HFFc6 (cell line): ENCODE measurements around the gene LTBP2. TPM values are rescaled to one million over a fixed set of nuclear protein-coding genes. Genes with fewer than 3 reads are reported as not detected.

Source experiments
- DNase-seq: peaks from one replicate; pipeline ENCODE4 v3.0.0-alpha.2; 2018
- H3K27ac Mint-ChIP-seq: 2 replicates; pipeline ENCODE4 v1.8.0; 2020; ENCODE audit warnings: mild to moderate bottlenecking, mixed read lengths
- H3K27me3 Mint-ChIP-seq: 2 replicates; pipeline ENCODE4 v1.8.0; 2021; ENCODE audit warnings: mild to moderate bottlenecking, moderate library complexity, mixed read lengths; ENCODE audit not compliant: insufficient read depth
- H3K36me3 Mint-ChIP-seq: 2 replicates; pipeline ENCODE4 v1.8.0; 2021; ENCODE audit warnings: low read depth, mixed read lengths
- H3K4me1 Mint-ChIP-seq: 2 replicates; pipeline ENCODE4 v1.8.0; 2020; ENCODE audit warnings: low read depth, mixed read lengths
- H3K4me3 Mint-ChIP-seq: 2 replicates; pipeline ENCODE4 v1.8.0; 2020; ENCODE audit warnings: mild to moderate bottlenecking, moderate library complexity, mixed read lengths
- H3K9me3 Mint-ChIP-seq: 2 replicates; pipeline ENCODE4 v1.8.0; 2020; ENCODE audit warnings: mild to moderate bottlenecking, mixed read lengths
- CTCF ChIP-seq: fragments of 200-600 bp; sonication (generic); IDR thresholded peaks from 2 replicates; pipeline ENCODE4 v1.5.0; 2021; ENCODE audit warnings: antibody characterized with exemption, mild to moderate bottlenecking
- total RNA-seq, 6 experiments: library from RNA; stranded (reverse); fragmentation: NEBNext Ultra II Directional; extraction: Animal tissue kit (Norgen Biotek cat#: 25700); gene quantifications; 2 replicates in 1 of 6; 3 replicates in 5 of 6; pipeline ENCODE4 v1.2.3, GENCODE V29; 2021

LTBP2 gene
- total RNA-seq, 6 experiments from 2014 or later = 109 to 165 (median 120) TPM

GRCh38 chr14:74476107-74476506 is 135.9 kb downstream of the LTBP2 start:
- TF ChIP-seq CTCF = no peak
- peaks cover 28% of the 10 kb centered on the region for H3K4me1 Mint-ChIP-seq
- no peak overlapping the region; the same call in 1 of the 2 replicates for H3K4me3 Mint-ChIP-seq
- H3K27ac Mint-ChIP-seq = peak overlapping the region; percentile 86
- H3K9me3 Mint-ChIP-seq = no peaks in the 10 kb centered on the region
- H3K27me3 Mint-ChIP-seq = no peaks in the 10 kb centered on the region; the same call in 1 of the 2 replicates
- no peaks in the 10 kb centered on the region for H3K36me3 Mint-ChIP-seq
- no peak for DNase-seq

- Mint-ChIP-seq H3K4me1 (peaks cover 27% of the 10 kb centered on the region), H3K9me3 (no peaks in the 10 kb centered on the region), H3K27ac (peak overlapping the region; percentile 86), H3K27me3 (no peaks in the 10 kb centered on the region; the same call in 1 of the 2 replicates), H3K4me3 (peak overlapping the region; percentile 19; the same call in 1 of the 2 replicates), H3K36me3 (no peaks in the 10 kb centered on the region)
- DNase-seq = peak; percentile 75
- no peak for TF ChIP-seq CTCF
Observed at GRCh38 chr14:74475678-74476077, 136.4 kb downstream of the LTBP2 start.

- H3K36me3 Mint-ChIP-seq = no peaks in the 10 kb centered on the region
- no peak for DNase-seq
- TF ChIP-seq CTCF = no peak
Observed at GRCh38 chr14:74474376-74474775, 137.7 kb downstream of the LTBP2 start.

GRCh38 chr14:74472601-74473000 is 139.4 kb downstream of the LTBP2 start:
- H3K4me3 Mint-ChIP-seq = no peak overlapping the region
- H3K36me3 Mint-ChIP-seq = no peaks in the 10 kb centered on the region
- H3K4me1 Mint-ChIP-seq = peaks cover 17% of the 10 kb centered on the region
- H3K27ac Mint-ChIP-seq = no peak overlapping the region
- no peak for DNase-seq
- no peaks in the 10 kb centered on the region for H3K9me3 Mint-ChIP-seq
- peaks cover 11% of the 10 kb centered on the region for H3K27me3 Mint-ChIP-seq
- no peak for TF ChIP-seq CTCF

More at GRCh38 chr14:74474376-74474775, 137.7 kb downstream of the LTBP2 start:
- Mint-ChIP-seq H3K9me3 (no peaks in the 10 kb centered on the region), H3K4me3 (no peak overlapping the region), H3K27ac (no peak overlapping the region), H3K27me3 (peaks cover 4% of the 10 kb centered on the region), H3K4me1 (peaks cover 17% of the 10 kb centered on the region)

GRCh38 chr14:74469548-74470518 is 142.2 kb downstream of the LTBP2 start:
- no peak for TF ChIP-seq CTCF
- peaks cover 21% of the 10 kb centered on the region for H3K27me3 Mint-ChIP-seq
- DNase-seq = no peak
- H3K9me3 Mint-ChIP-seq = no peaks in the 10 kb centered on the region
- no peaks in the 10 kb centered on the region for H3K36me3 Mint-ChIP-seq
- H3K4me1 Mint-ChIP-seq = no peaks in the 10 kb centered on the region; the same call in 1 of the 2 replicates
- no peak overlapping the region for H3K4me3 Mint-ChIP-seq
- H3K27ac Mint-ChIP-seq = no peak overlapping the region
